ENCODE measurements around the gene SPINDOC.
"Not testable (repeated sequence)": the region's sequence is repeated elsewhere in the genome, so short reads cannot be mapped to it uniquely, and the experiment has no call there.

The SPINDOC gene, protein sequence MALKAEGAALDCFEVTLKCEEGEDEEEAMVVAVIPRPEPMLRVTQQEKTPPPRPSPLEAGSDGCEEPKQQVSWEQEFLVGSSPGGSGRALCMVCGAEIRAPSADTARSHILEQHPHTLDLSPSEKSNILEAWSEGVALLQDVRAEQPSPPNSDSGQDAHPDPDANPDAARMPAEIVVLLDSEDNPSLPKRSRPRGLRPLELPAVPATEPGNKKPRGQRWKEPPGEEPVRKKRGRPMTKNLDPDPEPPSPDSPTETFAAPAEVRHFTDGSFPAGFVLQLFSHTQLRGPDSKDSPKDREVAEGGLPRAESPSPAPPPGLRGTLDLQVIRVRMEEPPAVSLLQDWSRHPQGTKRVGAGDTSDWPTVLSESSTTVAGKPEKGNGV

DNA sequence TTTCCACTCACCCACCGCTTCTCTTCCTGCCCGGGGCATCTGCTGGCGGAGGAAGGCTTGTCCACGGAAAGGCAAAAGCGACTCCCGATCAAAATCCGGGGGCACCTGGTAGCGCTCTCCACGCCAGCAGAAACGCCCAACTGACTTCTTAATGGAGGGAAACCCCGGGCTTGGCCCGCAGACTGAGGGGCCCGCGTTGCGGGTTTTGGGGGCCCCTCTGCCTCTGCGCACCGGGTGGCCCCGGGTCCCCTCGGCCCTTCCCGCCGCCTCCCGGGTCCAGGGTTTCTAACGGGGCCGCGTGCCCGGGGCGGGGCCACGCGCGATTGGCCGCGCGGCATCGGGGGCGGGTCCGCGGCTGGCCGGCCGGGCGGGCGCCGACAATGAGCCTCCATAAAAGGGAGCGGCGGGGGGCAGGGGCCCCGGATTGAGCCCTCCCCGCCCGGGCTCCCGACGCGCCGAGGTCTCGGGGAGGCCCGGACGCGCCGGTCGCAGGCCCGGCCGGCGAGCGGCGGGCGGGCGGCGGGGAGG, at the start of gene SPINDOC:
Gene SPINDOC (plus strand): TSS at position 422 of the 528 bp plus-strand sequence. CDS start 231 bp downstream, outside the sequence.
- DNase-seq, result peak; percentile 79

DNA sequence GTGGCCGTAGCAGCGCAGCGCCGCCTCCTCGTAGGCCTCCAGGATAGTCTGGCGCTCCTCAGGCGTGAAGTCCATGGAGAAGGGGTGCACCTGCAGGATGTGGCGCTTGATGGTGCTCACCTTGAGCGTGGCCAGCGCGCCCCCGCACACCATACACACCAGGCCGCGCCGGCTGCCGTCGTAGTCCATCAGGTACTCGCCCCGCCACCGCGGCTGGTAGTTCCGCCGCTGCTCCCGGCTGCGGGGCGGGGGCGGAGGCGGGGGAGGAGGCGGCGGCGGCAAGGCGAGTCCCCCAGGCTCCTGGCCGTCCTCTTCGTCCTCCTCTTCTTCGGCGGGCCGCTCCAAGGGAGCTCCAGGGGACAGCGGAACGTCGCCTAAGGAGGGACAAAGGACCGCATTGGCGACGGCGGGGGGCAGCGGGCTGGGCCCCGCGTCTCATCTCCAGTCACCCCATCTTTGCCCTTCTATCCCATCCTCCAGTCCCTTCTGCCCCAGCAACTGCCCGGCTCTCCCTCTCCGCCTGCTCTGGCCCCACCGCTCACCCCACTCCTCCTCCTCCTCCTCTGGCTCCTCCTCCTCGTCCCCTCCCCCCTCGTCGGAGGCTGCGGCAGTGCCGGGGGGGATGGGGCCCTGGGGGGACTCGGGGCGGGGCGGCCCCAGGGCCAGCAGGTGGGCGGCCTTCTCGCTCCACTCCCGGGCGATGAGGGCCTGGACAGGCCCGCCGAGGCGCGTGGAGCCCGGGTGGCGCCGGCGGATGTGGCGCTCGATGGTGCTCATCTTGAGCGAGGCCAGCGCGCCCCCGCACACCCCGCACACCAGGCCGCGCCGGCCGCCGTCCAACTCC, 49.5 kb upstream of the SPINDOC start:
- DNase-seq, result no peak

DNA sequence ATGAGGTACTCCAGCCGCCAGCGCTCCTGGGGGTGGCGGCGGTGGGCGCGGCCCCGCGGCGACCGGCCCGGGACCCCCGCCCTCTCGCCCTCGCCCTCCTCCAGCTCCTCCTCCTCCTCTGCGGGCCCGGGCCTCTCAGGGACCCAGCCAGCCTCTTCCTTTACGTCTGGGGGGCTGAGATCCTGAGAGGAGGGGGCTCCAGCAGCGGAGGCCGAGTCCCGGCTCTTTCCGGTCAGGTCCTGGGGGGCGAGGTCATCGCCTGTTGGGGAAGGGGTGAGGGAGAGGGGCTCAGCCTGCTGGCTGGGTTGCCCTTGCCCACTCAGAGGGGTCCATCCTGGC, 48.9 kb upstream of the SPINDOC start:
- DNase-seq, result no peak

DNA sequence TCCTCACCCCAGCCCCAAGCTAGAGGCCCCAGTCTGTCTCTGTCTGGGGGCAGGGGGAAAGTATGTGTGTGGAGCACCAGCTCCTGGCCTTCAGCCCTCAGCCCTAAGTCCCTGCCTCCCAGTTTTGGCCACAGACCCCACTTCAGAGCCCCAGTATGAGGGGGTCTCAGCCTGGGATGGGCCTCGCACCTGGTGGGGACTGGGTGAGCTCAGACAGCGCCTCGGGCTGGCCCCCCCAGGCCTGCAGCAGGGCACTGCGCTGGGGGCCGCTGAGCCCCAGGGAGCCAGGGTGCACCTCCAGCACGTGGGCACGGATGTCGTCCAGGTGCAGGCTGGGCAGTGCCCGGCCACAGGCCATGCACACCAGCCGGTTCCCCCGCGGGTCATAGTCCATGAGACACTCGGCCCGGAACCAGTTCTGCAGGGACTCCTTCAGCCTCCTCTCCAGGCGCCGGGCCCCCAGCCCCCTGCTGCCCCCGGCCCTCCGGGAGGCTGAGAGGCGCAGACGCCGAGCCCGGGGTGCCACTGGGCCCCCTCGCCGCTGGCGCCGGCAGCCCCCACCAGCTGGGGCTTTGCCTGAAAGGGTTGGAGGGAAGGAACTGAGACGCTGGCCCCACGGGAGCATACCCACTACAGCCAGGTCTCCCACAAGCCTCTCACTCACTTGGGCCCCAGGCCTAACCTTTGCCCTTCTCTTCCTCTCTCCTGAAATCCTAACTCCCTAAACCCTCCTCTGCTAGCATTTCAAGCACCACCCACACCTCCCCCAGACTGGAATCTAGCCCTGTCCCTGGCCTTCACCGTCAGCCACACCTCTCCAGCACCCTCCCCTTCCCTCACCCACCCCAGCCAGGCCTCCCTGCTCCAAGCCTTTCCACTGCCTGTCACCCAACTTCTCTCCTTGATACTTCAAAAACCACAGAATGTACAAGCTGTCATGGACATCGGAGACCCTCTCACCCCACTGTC, 48.3 kb upstream of the SPINDOC start:
- no peak for DNase-seq

DNA sequence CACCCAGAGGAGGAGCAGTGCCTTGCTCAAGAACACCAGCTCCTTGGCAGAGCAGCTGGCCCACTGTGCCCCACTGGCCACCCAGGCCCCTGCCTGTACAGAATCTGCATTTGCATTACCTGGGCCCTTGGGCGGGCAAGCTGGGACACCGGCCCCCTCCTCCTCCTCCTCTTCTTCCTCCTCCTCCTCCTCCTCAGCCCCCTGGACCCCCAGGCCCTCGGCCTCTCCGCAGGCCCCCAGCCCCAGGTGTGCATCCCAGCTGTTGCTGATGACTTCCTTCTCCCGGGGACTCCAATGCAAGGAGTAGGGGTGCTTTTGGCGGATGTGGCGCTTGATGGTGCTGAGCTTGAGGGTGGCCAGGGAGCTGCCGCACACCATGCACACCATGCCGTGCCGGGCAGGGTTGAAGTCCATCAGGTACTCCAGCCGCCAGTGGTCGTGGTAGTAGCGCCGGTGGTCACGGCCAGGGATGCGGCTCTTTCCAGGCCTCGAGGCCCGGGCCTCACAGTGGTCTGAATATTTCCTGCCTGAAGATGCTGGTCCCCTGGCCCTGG, 47.5 kb upstream of the SPINDOC start:
- no peak for DNase-seq

DNA sequence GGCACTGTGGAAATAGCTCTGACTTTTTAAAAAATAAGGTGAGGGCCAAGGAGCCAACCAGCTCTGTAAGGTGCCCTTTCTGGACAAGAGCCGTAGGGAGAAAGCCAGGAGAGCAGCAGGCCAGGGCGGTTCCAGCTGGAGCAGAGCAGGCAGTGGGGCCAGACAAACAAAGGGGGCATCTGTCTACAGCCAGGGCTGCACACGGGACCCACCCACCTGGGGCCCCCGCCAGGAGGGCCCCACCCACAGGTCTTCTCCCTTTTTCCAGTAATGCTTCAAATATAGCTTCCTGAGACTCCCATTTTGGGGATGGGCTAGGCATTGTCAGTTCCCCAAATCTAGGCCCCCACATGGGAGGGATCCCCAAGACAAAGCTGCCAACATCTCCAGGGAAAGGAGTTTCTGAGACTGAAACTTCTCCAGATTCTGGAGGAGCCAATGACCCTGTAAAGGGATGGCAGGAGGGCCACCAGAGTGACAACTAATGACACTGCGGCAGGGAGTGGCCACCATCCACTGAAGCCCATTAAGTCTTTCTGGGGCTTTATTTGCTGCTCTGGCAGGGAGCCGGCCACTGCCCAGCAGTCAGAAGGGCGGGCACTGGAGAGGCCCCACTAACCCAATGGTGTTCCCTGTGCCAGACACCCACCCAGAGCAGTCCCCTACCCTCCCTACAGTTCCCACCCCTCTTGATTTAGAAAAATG, 46.6 kb upstream of the SPINDOC start:
- DNase-seq, result no peak

DNA sequence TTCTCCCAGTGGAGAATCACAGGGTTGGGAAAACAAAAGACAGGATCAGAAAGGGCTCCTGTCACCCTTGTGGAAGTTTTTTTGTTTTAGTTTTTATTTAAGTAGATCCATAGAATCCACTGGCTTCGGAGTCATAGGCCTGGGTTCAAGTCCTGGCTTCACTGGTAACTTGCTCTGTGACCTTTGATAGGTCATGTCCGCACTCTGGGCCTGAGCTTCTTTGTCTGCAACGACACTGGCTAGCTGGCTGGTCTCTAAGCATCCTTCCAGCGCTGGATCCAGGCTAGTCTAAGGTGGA, 46.0 kb upstream of the SPINDOC start:
- no peak for DNase-seq

DNA sequence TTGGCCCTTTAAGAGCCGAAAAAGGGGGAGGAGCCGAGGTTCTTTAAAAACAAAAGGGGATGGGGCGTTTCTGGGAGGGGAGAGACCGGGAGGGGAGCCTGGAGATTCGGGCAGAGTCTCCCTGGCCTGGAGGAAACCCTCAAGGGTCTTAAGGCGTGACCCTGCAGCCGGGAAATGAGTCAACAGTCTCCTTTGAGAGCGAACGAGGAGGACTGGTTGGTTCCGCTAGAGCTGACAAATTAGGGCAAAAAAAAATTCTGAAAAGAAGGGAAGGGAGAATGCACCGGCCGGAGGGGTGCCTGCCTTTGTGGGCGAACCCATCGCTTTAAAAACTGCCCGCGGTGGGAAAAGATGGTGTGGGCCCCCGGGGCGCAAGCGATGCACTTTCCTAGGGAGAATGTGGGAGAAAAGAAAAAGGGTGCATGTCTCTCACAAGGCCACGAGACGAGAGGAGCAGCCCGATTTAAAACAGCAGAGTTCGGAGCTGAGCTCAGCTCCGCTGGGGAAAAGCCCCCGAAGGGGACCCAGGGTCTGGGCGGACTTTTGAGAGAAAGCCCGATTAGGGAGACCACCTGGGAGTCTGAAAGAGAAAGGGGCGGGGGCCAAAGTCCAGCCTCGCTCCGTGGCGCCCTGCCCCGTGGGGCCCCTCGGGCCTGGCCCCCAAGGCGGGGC, 45.6 kb upstream of the SPINDOC start:
- peak; percentile 57 for DNase-seq

DNA sequence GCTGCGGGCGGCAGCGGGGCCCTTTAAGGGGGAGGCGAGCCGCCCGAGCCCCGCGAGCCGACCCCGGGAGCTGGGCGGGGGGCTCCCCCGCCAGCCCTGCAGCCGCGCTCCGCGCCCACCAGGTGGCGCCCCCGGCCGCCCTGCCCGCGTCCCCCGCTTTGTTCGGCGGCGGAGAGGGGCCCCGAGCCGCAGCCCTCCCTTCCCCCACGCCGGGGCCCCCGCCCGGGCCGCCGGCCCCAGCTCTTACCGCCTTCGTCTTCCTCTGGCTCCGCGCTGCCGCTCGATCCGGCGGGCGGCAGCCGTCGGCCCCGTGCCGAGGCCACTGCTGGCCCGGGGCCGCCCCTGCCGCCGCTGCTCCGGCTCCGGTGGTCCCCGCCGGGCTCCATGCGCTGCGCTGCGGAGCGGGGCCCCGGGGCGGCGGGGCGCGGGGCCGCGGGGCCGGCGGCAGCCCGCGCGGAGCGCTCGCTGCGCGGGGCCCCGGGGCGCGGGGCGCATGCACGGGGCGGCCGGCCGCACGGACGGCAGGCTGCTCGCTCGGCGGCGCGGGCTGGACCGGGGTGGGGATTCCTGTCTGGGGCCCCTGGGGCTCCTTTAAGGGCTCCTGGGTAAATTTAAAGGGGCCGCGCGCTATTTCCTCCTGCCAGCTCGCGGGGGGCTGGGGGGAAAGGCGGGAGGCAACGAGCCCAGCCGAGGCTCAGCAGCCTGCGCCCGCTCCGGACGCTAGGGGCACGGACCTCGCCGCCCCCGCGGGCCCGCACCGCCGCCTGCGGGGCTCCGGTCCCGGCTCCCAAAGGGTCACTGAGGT, 44.8 kb upstream of the SPINDOC start, which contains the start of gene ZFTA:
Gene ZFTA (minus strand): TSS at position 539 of the 805 bp plus-strand sequence. CDS start 153 bp downstream, at position 386.
- peak; percentile 61 for DNase-seq

DNA sequence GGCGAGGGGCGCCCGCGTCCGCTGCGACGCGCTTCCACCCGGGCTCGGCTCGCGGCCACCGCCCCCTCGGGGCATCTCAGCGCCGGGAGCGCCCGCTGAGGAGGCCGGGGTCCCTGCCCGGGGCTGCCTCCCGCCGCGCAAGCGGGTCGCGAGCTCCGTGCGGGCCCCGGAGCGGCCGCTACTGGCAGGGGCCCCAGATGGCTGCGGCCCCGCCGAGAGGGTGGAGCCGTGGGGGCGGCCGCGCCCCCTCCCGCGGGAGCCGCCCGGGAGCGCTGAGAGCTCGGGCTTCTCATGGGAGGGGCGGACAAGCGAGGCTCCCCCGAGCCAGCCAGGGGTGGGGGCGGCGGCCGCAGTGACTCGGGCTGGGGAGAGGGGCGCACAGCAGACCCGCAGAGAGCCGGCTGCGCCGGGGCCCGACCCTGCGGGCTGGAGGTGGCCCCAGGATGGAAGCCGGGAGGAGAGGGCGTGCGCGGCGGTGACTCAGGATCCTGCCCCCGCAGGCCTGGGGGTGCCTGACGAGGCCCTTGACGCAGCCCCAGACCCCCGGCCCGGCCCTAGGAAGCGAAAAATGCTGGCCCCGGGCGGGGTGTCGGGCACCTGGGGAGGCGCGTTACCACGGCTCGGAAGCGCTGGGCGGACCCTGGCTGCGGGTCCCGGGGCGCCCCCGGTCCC, 44.1 kb upstream of the SPINDOC start:
- peak; percentile 26 for DNase-seq

DNA sequence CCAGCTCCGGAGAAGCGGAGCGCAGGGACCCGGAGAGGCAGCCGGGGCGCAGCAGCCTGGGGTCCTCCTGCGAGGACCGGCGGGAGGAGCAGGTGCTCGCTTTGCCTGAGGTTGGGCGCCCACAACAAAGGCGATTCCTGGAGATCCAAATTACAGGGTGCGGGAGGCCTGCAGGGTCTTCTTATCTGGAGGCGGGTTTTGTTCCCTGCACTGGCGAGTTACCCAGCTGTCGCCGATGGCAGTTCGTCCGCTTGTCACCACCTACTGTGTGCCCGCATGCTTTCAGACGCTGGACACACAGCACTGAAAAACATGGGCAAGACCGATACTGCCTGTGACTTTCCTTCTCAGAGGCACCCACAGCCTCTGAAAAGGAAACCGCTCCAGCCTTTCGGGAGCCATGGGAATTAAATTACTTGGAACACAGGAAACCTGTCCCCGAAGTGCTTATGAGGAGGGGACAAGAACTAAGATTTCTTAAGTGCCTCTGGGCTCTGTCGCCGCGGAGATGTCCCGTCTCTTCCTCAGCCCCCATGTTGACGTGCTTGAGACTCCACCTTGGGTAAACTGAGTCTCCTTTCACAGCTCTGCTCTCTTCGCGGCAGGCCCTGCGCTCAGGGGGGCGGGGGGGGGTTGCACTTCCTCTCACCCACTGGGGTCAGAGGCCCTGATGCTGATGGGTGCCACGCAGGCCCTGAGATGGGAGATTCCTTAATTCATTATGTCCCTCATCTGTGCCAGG, 43.4 kb upstream of the SPINDOC start:
- no peak for DNase-seq

DNA sequence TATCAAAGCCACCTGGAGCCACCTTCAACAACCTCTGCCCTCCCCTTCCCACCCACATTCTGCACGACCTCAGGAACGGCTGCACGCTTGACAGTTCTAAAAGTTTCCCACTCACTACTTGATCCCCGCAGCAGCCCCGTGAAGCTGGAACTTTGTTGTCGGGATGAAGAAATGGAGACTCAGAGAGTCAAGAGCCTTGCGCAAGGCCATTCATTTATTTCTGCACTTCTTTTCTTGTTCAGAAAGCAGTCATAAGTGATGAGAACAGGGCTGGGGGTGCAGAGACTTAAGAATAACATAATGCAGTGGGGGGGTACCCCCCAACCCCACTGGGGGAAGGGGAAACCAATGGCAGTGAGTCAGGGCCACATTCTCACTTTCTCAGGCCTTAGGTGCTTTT, 42.5 kb upstream of the SPINDOC start:
- no peak for DNase-seq

DNA sequence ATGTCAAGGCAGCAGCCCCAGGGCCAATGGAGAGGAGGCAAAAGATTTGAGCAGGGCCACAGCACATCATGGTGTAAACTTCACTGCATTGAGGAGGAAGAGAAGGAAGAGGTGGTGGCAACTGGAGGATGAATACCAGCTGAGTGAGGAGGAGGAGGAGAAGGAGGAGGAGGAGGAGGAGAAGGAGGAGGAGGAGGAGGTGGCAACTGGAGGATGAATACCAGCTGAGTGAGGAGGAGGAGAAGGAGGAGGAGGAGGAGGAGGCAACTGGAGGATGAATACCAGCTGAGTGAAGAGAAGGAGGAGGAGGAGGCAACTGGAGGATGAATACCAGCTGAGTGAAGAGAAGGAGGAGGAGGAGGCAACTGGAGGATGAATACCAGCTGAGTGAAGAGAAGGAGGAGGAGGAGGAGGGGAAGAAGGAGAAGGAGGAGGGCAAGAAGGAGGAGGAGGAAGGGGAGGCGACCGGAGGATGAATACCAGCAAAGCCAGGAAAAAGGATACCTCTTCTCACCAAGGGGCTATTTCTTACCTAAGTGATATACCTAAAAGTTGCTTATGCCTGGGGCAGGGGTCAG, 41.4 kb upstream of the SPINDOC start:
- DNase-seq, result not testable (repeated sequence)

DNA sequence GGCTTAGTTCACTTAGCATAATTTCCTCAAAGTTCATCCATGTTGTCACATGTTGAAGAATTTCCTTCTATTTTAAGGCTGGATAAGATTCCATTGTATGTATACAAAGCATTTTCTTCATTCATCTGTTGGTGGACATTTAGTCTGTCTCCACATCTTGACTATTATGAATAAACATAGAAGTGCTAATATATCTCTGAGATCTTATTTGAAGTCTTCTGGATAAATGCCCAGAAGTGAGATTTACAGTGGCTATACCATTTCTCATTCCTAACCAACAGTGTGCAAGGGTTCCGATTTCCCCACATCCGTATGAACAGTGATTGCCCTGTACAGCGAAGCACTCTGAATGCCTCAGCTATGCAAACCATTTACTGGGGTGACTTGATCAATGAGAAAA, 38.1 kb upstream of the SPINDOC start:
- DNase-seq, result no peak

DNA sequence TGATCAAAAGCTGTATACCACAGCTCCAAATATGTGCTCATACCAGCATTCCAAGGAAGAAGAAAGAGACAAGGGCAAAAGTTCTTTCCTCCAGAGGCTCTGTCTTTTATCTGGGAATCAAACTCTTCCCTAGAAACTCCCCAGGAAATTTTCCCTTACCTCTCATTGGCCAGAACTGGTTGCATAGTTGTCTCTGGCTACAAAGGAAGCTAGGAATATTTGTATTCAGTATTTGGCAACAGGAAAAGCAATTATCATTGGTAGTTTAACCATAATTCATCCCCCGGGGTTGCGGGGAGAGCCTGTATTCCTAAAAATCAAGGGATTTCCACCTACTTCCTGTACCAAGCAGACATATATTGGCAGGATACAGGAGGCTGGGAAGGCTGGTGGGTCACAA, 34.2 kb upstream of the SPINDOC start:
- no peak for DNase-seq

DNA sequence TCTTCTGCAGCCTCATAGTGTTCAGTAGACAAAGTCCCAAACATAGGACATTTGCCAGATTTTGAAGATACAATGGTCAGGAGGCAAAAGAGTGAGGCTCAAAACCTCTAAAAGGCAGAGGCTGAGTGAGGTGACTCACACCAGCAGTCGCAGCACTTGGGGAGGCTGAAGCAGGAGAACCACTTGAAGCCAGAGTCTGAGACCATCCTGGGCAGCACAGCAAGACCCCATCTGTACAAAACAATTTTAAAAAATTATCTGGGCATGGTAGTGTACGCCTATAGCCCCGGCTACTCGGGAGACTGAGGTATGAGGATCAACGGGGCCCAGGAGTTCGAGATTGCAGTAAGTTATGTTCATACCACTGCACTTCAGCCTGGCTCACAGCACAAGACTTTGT, 30.5 kb upstream of the SPINDOC start:
- no peak for DNase-seq

DNA sequence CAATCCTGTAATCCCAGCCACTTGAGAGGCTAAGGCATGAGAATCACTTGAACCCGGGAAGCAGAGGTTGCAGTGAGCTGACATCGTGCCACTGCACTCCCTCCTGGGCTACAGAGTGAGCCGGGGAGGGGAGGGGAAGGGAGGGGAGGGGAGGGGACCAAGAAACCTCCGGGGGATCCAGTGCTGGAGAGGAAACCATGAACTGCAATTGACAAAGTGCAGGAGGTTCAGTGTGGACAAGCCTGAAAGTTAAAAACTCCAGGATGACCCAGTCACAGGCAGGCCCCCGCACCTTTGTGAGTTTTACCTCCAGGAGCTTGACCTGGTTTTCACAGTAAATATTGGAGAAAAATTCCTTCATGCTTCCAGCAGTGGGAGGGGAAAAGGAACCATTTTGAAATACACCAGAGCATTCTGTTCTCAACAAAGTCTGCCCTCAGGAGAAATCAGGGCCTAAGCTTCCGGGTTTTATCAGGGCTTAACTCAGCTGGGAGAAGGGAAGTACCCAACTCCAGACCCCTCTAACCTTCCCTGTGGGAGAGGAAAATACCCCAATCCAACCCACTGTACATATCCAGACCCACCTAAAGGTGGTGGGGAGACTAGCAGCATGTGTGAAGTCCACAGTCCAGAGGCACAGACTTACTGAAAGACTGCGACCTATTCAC, 29.2 kb upstream of the SPINDOC start:
- DNase-seq, result no peak

DNA sequence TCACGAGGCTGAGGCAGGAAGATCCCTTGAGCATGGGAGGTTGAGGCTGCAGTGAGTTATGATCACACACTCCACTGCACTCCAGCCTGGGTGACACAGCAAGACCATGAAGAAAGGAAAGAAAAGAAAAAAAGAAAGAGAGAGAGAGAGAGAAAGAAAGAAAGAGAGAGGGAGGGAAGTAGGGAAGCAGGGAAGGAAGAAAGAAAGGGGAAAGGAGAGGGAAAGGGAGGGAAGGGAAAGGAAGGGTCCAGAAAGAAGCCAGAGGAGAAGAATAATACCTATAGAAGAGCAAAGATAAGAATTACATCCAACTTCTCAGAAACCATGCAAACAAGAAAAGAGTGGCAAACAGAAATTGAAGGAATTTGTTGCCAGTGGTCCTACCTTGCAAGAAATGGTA, 27.4 kb upstream of the SPINDOC start:
- DNase-seq, result no peak
